DND-41 (cell line): ENCODE data around the gene GALNT4.

Experiments used
- ATAC-seq: fragments of 200-7000 bp; cut with Tn5 transposase; 3 replicates; pipeline ENCODE4 v1.9.1; 2021; ENCODE audit warnings: low read depth; ENCODE audit not compliant: insufficient read depth
- DNase-seq: peaks from one replicate; pipeline ENCODE4 v3.0.0-alpha.2; 2020
- H2AFZ ChIP-seq: 2 replicates; pipeline ENCODE4 v1.6.0; 2012; ENCODE audit warnings: low read depth, low read length
- H3K27ac ChIP-seq: 2 replicates; pipeline ENCODE4 v1.5.1; 2012; ENCODE audit warnings: low read length, inconsistent platforms
- H3K27me3 ChIP-seq: fragments of 200-600 bp; sonication (generic); 2 replicates; pipeline ENCODE4 v1.6.0; 2012; ENCODE audit warnings: low read length, mild to moderate bottlenecking, inconsistent platforms; ENCODE audit not compliant: insufficient read depth, poor library complexity
- H3K36me3 ChIP-seq: 2 replicates; pipeline ENCODE4 v1.5.1; 2012; ENCODE audit warnings: low read length, inconsistent platforms; ENCODE audit not compliant: insufficient read depth
- H3K4me1 ChIP-seq: 2 replicates; pipeline ENCODE4 v1.5.1; 2012; ENCODE audit warnings: mild to moderate bottlenecking, low read length; ENCODE audit not compliant: insufficient read depth
- H3K4me2 ChIP-seq: 2 replicates; pipeline ENCODE4 v1.6.0; 2012; ENCODE audit warnings: mild to moderate bottlenecking, moderate library complexity, low read length, inconsistent platforms; ENCODE audit not compliant: insufficient read depth
- H3K4me3 ChIP-seq, 2 experiments: fragments of 200-600 bp in 1 of 2; shearing (Covaris generic) in 1 of 2; 2 replicates each; pipeline ENCODE4 v1.5.1; 2012 to 2016; ENCODE audit warnings: inconsistent platforms in 2 of 2, low read length in 2 of 2, mild to moderate bottlenecking in 2 of 2, low read depth in 1 of 2, moderate library complexity in 1 of 2
- H3K79me2 ChIP-seq: 2 replicates; pipeline ENCODE4 v1.6.0; 2012; ENCODE audit warnings: low read length, inconsistent platforms; ENCODE audit not compliant: insufficient read depth
- H3K9ac ChIP-seq: 2 replicates; pipeline ENCODE4 v1.6.0; 2012; ENCODE audit warnings: low read depth, mild to moderate bottlenecking, inconsistent platforms, low read length, moderate library complexity
- H3K9me3 ChIP-seq: 2 replicates; pipeline ENCODE4 v1.5.1; 2012; ENCODE audit warnings: low read length, moderate library complexity, mild to moderate bottlenecking, inconsistent platforms; ENCODE audit not compliant: insufficient read depth, severe bottlenecking
- H4K20me1 ChIP-seq: 2 replicates; pipeline ENCODE4 v1.6.0; 2012; ENCODE audit warnings: low read length; ENCODE audit not compliant: insufficient read depth
- CTCF ChIP-seq: IDR thresholded peaks from 2 replicates; pipeline ENCODE4 v1.5.1; 2012; ENCODE audit warnings: borderline replicate concordance, low read length, moderate library complexity, mild to moderate bottlenecking; ENCODE audit not compliant: poor library complexity, severe bottlenecking; ENCODE audit errors: extremely low read depth
- EZH2 ChIP-seq: IDR thresholded peaks from 3 replicates; pipeline ENCODE4 v1.6.1; 2012; ENCODE audit warnings: borderline replicate concordance, low read depth, mild to moderate bottlenecking, moderate library complexity, low read length, inconsistent platforms; ENCODE audit not compliant: severe bottlenecking

The GALNT4 gene

GRCh38 chr12:89524541-89525304 lies at the start of gene GALNT4:
Gene GALNT4 (minus strand): TSS chr12:89524796. CDS start chr12:89524549, 247 bp downstream.
- DNase-seq (peak; percentile 85), ATAC-seq (peak; percentile 80)
- peaks cover 11% of the 10 kb centered on the region; the same call in 1 of the 2 replicates for H4K20me1 ChIP-seq
- H3K9me3 ChIP-seq, result no peaks in the 10 kb centered on the region
- peaks cover 34% of the 10 kb centered on the region for H3K36me3 ChIP-seq
- peak within 1 kb of the TSS; percentile 81 for H3K27ac ChIP-seq
- H3K27me3 ChIP-seq, result no peaks in the 10 kb centered on the region
- H2AFZ ChIP-seq, result peak within 1 kb of the TSS; percentile 88
- H3K79me2 ChIP-seq, result peaks cover 75% of the 10 kb centered on the region
- H3K4me2 ChIP-seq, result peak within 1 kb of the TSS; percentile 95
- TF ChIP-seq CTCF (peak; percentile 68), EZH2 (no peak)
- peak within 1 kb of the TSS; percentile 83 for H3K9ac ChIP-seq
- peak within 1 kb of the TSS; percentile 44 to 81 for H3K4me3 ChIP-seq
- H3K4me1 ChIP-seq, result peaks cover 63% of the 10 kb centered on the region

DNA sequence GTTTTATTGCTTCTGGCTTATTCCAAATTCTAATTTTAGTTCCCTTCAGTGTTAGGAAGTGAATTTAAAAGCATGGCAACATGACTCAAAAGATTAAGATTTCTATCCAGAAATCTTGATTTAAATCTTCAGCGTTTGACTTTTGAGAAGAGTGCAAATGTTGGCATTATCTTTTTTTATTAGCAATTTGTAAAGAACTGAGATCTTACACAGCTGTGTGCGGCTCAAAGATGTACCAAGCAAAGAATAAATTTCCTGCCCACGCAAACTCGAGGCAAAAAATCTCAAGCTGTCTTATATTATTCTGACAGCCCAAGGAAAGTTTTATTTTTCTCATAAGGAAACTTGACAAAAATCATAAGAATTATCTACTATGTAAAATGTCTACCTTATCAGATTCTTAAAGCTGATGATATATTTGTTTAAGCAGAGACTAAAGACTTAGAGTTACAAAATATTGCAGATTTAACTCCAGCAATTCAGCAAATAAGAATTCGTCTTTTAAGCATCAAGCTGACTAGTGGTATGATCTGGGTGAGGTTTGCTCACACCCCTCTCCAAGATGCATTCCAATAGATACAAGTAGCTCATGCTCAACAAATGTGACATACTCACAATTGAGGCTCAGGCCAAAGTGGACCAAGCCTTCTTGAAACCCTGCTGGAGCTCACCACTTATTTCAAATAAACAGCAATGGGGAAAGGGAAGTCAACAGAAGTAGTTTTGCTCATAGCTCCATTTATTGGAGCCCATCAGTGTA lies 48.6 kb upstream of the GALNT4 start:
- no peaks in the 10 kb centered on the region for H3K4me1 ChIP-seq
- H3K9ac ChIP-seq, result no peak overlapping the region
- no peak overlapping the region for H3K4me2 ChIP-seq
- no peak overlapping the region for H2AFZ ChIP-seq
- H3K27me3 ChIP-seq, result no peaks in the 10 kb centered on the region
- DNase-seq (no peak), ATAC-seq (no peak)
- no peaks in the 10 kb centered on the region for H3K9me3 ChIP-seq
- no peak overlapping the region for H3K27ac ChIP-seq
- no peaks in the 10 kb centered on the region for H3K79me2 ChIP-seq
- TF ChIP-seq CTCF (no peak), EZH2 (no peak)
- no peaks in the 10 kb centered on the region for H4K20me1 ChIP-seq
- no peak overlapping the region for H3K4me3 ChIP-seq
- H3K36me3 ChIP-seq, result no peaks in the 10 kb centered on the region

DNA sequence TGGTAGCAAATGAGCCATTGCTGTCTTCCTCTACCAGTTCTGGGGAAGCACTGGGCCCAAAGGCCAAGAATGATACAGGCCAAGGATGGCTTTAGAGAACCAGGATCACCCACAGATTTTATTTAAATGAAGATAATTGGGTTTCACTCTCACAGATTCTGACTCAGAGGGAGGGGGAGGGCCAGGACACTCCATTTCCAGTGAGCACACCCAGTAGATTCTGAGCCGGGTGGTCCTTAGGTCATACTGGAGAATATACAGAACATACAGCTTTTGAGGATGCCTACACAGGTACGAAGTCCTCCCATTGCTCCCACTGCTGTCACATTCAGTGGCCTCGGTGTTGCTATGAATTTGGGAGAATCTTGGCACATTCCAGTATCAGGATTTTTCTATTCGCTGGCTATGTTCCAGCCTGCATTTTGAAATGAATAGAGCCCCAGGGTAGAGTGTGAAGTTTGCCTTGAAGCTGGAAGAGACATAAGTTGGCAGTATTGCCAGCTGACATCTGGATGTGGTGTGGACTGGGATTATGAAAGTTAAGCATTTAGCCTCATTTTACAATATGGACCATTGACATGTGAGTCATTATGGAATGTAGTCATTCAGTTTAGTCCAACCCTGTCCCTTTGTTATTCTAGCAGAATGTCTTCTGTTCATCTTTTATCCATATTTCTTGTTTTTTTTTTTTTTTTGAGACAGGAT lies 47.0 kb upstream of the GALNT4 start:
- no peak overlapping the region for H3K9ac ChIP-seq
- DNase-seq (no peak), ATAC-seq (no peak)
- no peak for TF ChIP-seq CTCF
- TF ChIP-seq EZH2, result no peak
- H3K27me3 ChIP-seq, result no peaks in the 10 kb centered on the region
- H2AFZ ChIP-seq, result no peak overlapping the region
- H3K36me3 ChIP-seq, result no peaks in the 10 kb centered on the region
- H3K4me2 ChIP-seq, result no peak overlapping the region
- H4K20me1 ChIP-seq, result no peaks in the 10 kb centered on the region
- H3K4me3 ChIP-seq, result no peak overlapping the region
- no peaks in the 10 kb centered on the region for H3K4me1 ChIP-seq
- no peaks in the 10 kb centered on the region for H3K9me3 ChIP-seq
- H3K79me2 ChIP-seq, result no peaks in the 10 kb centered on the region
- no peak overlapping the region for H3K27ac ChIP-seq
